GM19438 (cell line): ENCODE data around the gene GJB6.
A peak's percentile ranks its signal among the peaks of the same experiment; 100 is the strongest.

ENCODE experiments used
- ATAC-seq: cut with Tn5 transposase; IDR thresholded peaks from one replicate; pipeline ENCODE4 v1.9.1; 2021; ENCODE audit warnings: low read depth; ENCODE audit not compliant: unreplicated experiment

Gene GJB6

GRCh38 chr13:20190481-20191310, 41.4 kb downstream of the GJB6 start:
- no peak for ATAC-seq

- no peak for ATAC-seq
Measured at GRCh38 chr13:20190076-20190475, 42.0 kb downstream of the GJB6 start.

- no peak for ATAC-seq
Measured at GRCh38 chr13:20188667-20189553, 43.2 kb downstream of the GJB6 start.

- ATAC-seq: no peak
Measured at GRCh38 chr13:20186771-20187170, 45.3 kb downstream of the GJB6 start.

GRCh38 chr13:20185366-20186056, 46.6 kb downstream of the GJB6 start:
- ATAC-seq: no peak

GRCh38 chr13:20182231-20182846, 49.8 kb downstream of the GJB6 start:
- peak; percentile 93 for ATAC-seq

GRCh38 chr13:20181188-20181587, 50.9 kb downstream of the GJB6 start:
- ATAC-seq: no peak

GRCh38 chr13:20178156-20178555, 54.0 kb downstream of the GJB6 start:
- ATAC-seq: no peak

GRCh38 chr13:20177049-20177831, 54.9 kb downstream of the GJB6 start:
- no peak for ATAC-seq

GRCh38 chr13:20175907-20176652, 56.0 kb downstream of the GJB6 start:
- no peak for ATAC-seq

- ATAC-seq: no peak
Measured at GRCh38 chr13:20175406-20175794, 56.7 kb downstream of the GJB6 start.

GRCh38 chr13:20174656-20175405, 57.3 kb downstream of the GJB6 start:
- no peak for ATAC-seq

GRCh38 chr13:20173116-20173746, 58.9 kb downstream of the GJB6 start:
- no peak for ATAC-seq
